ENCODE data around the gene KRTAP10-2. TPM values are rescaled to one million over a fixed set of nuclear protein-coding genes. Genes with fewer than 3 reads are reported as not detected.
A peak's percentile ranks its signal among the peaks of the same experiment; 100 is the strongest.
"Not testable (repeated sequence)": the region's sequence is repeated elsewhere in the genome, so short reads cannot be mapped to it uniquely, and the experiment has no call there.

KRTAP10-2 gene
- total and polyA plus RNA-seq, 3 experiments from 2014 or later, result not detected

DNA sequence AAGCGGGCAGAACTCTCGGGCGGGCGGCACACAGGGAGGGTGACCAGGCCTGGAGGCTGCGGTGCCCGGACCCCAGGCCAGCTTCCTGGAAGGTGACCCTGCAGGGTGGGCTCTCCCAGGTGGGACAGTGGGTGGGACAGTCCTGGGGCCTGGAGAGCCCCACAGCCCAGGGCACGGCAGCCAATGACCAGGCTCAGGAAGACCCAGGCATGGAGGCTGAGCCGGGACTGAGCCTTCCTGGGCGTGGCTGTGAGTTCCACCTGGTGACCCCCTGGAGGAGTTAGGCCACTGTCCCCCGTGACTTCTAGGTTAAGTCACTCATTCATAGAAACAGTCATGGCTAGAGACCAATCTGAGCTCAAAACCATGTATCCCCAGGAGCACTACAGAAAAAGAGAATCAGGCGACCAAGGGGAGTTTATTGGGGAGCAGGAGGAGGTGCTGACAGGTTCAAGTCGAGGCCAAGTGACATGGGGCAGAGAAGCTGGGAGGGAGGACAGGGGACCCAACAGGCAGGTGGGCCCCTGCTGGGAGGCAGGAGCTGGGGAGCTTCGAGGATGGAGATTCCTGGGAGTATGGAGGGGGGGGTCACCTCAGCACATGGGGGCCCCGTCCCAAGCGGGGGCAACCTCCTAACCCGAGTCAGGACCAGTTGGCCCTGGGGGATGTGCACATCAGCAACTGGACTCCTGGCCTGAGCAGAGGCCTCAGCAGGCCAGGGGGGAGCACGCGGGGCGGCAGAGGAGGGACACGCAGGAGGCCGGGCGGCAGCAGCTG, 27.9 kb upstream of the KRTAP10-2 start:
- no peak for DNase-seq
- Mint-ChIP-seq H3K27me3 (peaks cover 9 to 19% of the 10 kb centered on the region in 2 donors), H3K9me3 (peaks cover 19 to 46% (median 29%) of the 10 kb centered on the region in 5 donors), H3K36me3 (peaks cover 0 to 35% (median 3%) of the 10 kb centered on the region in 3 donors), H3K27ac (peak overlapping the region in 1 of 8 donors; percentile 91), H3K4me3 (no peak overlapping the region), H3K4me1 (peaks cover 5 to 20% (median 14%) of the 10 kb centered on the region in 3 donors)
- Histone ChIP-seq H3K4me3 (ENCODE audit: low read length) (no peak overlapping the region), H3K9me3 (ENCODE audit: low read length) (no peaks in the 10 kb centered on the region), H3K27me3 (ENCODE audit: insufficient read depth, low read length, poor library complexity, severe bottlenecking) (no peaks in the 10 kb centered on the region), H3K27ac (ENCODE audit: low read depth, low read length) (no peak overlapping the region), H3K4me1 (ENCODE audit: insufficient read depth, low read length) (peaks cover 3% of the 10 kb centered on the region), H3K36me3 (ENCODE audit: insufficient read depth, low read length) (no peaks in the 10 kb centered on the region)
- ChIA-PET POLR2A (no interaction called here), CTCF (no interaction called here)

DNA sequence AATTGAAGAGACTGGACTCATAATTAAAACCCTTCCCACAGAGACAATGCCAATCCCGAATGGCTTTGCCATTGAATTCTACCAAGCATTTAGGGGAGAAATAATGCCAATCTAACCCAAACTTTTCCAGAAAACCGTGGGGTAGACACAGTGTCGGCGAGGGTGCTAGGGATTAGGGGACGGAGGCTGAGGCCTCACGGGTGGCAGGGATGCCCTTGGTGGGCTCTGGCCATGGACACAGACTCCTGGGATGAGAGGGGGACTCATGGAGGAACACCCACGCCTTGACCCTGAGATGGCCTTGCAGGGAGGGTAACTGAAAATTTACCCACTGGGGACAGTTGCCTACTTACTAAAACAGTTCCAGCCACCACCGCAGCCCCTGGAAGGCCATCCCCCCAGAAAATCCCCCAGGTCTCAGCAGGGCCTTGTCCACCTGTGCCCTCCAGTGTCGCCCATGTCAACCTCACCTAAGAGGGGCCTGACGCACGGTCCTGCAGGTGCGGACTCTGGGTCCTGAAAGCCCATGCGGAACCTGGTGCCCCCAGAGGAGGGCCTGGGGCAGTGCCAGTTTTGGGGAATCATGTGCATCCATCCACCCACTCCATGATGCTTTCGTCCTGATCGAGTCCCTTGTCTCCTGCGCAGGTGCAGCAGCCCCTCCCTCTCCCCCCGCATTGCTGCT, 27.2 kb upstream of the KRTAP10-2 start:
- Histone ChIP-seq H3K4me3 (ENCODE audit: low read length) (no peak overlapping the region), H3K27ac (ENCODE audit: low read depth, low read length) (no peak overlapping the region), H3K4me1 (ENCODE audit: insufficient read depth, low read length) (no peaks in the 10 kb centered on the region), H3K27me3 (ENCODE audit: insufficient read depth, low read length, poor library complexity, severe bottlenecking) (no peaks in the 10 kb centered on the region), H3K36me3 (ENCODE audit: insufficient read depth, low read length) (no peaks in the 10 kb centered on the region), H3K9me3 (ENCODE audit: low read length) (no peaks in the 10 kb centered on the region)
- POLR2A ChIA-PET, result no interaction called here
- peaks cover 19 to 46% (median 29%) of the 10 kb centered on the region in 5 donors for H3K9me3 Mint-ChIP-seq
- H3K27me3 Mint-ChIP-seq, result peaks cover 4 to 19% of the 10 kb centered on the region in 2 donors
- CTCF ChIA-PET, result no interaction called here
- H3K4me1 Mint-ChIP-seq, result peaks cover 5 to 13% (median 7%) of the 10 kb centered on the region in 3 donors
- H3K36me3 Mint-ChIP-seq, result peaks cover 0 to 34% (median 3%) of the 10 kb centered on the region in 3 donors
- DNase-seq, result no peak
- no peak overlapping the region for H3K4me3 Mint-ChIP-seq
- H3K27ac Mint-ChIP-seq, result no peak overlapping the region

DNA sequence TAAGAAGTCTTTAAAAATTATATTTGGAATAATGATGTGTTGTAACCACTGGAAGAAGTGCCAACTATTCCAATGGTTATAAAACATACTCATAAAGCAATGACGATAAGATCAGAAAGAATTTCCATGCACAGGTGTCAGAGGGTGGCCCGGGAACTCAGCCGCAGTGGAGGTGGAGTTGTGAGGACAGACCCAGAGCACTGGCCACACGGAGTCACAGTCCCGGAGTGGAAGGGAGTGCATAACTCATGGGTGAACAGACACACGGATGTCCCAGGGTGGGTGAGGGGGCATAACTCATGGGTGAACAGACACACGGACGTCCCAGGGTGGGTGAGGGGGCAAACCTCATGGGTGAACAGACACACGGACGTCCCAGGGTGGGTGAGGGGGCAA, 24.7 kb upstream of the KRTAP10-2 start:
- Mint-ChIP-seq H3K9me3 (peaks cover 12 to 31% (median 23%) of the 10 kb centered on the region in 5 donors), H3K27me3 (peaks cover 3 to 19% of the 10 kb centered on the region in 2 donors), H3K36me3 (peaks cover 0 to 17% (median 1%) of the 10 kb centered on the region in 3 donors), H3K4me3 (no peak overlapping the region), H3K27ac (no peak overlapping the region), H3K4me1 (peaks cover 0 to 13% (median 4%) of the 10 kb centered on the region in 3 donors)
- Histone ChIP-seq H3K4me1 (ENCODE audit: insufficient read depth, low read length) (no peaks in the 10 kb centered on the region), H3K27ac (ENCODE audit: low read depth, low read length) (no peak overlapping the region), H3K9me3 (ENCODE audit: low read length) (no peaks in the 10 kb centered on the region), H3K4me3 (ENCODE audit: low read length) (no peak overlapping the region), H3K27me3 (ENCODE audit: insufficient read depth, low read length, poor library complexity, severe bottlenecking) (no peaks in the 10 kb centered on the region), H3K36me3 (ENCODE audit: insufficient read depth, low read length) (no peaks in the 10 kb centered on the region)
- no peak for DNase-seq
- ChIA-PET CTCF (no interaction called here), POLR2A (no interaction called here)

DNA sequence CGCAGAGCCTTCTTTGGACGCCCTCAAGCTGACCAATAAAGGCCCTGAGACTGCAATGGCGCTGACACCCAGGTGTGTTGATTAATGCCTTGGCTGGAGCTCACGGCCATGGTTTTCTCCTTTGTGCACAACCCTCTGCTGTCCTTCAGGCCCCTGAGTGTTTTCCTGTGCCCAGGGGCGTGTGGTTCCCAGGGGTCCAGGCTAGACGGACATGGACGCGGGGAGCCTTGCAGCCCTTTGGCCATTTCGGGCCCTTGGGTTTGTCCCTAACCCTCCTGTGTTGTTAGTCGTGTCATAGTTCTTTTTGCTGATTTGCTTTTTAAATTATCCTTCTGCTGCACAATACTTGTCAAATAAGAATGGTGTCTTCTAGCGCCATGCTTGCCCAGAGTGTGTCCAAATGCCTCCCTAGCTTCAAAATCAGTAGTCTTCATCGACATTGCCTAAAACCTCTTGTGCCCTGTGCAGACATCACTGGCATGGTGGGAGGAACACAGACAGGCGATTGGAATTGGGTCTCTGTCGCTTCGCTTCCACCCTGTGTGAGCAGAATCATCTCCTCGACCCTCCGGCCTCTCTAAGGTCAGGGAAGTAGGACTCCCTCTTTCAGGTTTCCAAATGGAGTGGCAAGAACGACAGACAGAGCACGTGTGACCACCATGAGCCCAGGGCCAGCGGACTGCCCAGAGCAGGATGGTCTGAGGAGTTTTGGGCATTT, 24.2 kb upstream of the KRTAP10-2 start:
- Histone ChIP-seq H3K36me3 (ENCODE audit: insufficient read depth, low read length) (no peaks in the 10 kb centered on the region), H3K27ac (ENCODE audit: low read depth, low read length) (no peak overlapping the region), H3K27me3 (ENCODE audit: insufficient read depth, low read length, poor library complexity, severe bottlenecking) (no peaks in the 10 kb centered on the region), H3K9me3 (ENCODE audit: low read length) (no peaks in the 10 kb centered on the region), H3K4me1 (ENCODE audit: insufficient read depth, low read length) (no peaks in the 10 kb centered on the region), H3K4me3 (ENCODE audit: low read length) (no peak overlapping the region)
- Mint-ChIP-seq H3K36me3 (peaks cover 0 to 17% (median 1%) of the 10 kb centered on the region in 3 donors), H3K9me3 (peaks cover 10 to 27% (median 21%) of the 10 kb centered on the region in 5 donors), H3K4me1 (peaks cover 0 to 13% (median 4%) of the 10 kb centered on the region in 3 donors), H3K4me3 (no peak overlapping the region), H3K27ac (no peak overlapping the region), H3K27me3 (peaks cover 3 to 19% of the 10 kb centered on the region in 2 donors)
- CTCF ChIA-PET, result no interaction called here
- POLR2A ChIA-PET, result no interaction called here
- no peak for DNase-seq

DNA sequence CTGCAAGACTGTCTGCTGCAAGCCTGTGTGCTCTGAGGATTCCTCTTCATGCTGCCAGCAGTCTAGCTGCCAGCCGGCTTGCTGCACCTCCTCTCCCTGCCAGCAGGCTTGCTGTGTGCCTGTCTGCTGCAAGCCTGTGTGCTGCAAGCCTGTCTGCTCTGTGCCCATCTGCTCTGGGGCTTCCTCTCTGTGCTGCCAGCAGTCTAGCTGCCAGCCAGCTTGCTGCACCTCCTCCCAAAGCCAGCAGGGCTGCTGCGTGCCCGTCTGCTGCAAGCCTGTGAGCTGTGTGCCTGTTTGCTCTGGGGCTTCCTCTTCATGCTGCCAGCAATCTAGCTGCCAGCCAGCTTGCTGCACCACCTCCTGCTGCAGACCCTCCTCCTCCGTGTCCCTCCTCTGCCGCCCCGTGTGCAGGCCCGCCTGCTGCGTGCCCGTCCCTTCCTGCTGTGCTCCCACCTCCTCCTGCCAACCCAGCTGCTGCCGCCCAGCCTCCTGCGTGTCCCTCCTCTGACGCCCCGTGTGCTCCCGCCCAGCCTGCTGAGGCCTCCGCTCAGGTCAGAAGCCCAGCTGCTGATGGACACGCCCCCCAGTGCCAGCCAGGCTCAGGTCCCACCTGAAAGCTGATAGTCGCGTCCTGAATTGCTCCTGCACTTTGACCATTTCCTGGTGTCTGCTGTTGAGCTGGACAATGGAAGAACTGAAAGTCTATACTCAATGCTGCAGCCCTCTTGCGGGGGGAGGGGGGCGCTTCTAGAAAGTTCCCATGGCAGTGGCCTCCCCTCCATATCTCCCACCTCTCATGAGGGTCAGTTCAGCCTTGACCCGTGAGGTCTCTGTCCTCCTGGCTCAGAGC, 23.4 kb upstream of the KRTAP10-2 start:
- no peaks in the 10 kb centered on the region for H3K4me1 ChIP-seq (ENCODE audit: insufficient read depth, low read length)
- ChIA-PET CTCF (no interaction called here), POLR2A (no interaction called here)
- Mint-ChIP-seq H3K9me3 (peaks cover 6 to 23% (median 17%) of the 10 kb centered on the region in 5 donors), H3K27ac (peak overlapping the region in 1 of 8 donors; percentile 34), H3K27me3 (peaks cover 4 to 20% of the 10 kb centered on the region in 2 donors), H3K36me3 (peaks cover 0 to 17% (median 0%) of the 10 kb centered on the region in 3 donors), H3K4me3 (peak overlapping the region in 2 of 7 donors; percentile 32 to 66), H3K4me1 (peaks cover 0 to 13% (median 4%) of the 10 kb centered on the region in 3 donors)
- DNase-seq, result no peak
- no peak overlapping the region for H3K4me3 ChIP-seq (ENCODE audit: low read length)
- H3K27ac ChIP-seq (ENCODE audit: low read depth, low read length), result no peak overlapping the region
- no peaks in the 10 kb centered on the region for H3K27me3 ChIP-seq (ENCODE audit: insufficient read depth, low read length, poor library complexity, severe bottlenecking)
- H3K9me3 ChIP-seq (ENCODE audit: low read length), result no peaks in the 10 kb centered on the region
- H3K36me3 ChIP-seq (ENCODE audit: insufficient read depth, low read length), result no peaks in the 10 kb centered on the region

DNA sequence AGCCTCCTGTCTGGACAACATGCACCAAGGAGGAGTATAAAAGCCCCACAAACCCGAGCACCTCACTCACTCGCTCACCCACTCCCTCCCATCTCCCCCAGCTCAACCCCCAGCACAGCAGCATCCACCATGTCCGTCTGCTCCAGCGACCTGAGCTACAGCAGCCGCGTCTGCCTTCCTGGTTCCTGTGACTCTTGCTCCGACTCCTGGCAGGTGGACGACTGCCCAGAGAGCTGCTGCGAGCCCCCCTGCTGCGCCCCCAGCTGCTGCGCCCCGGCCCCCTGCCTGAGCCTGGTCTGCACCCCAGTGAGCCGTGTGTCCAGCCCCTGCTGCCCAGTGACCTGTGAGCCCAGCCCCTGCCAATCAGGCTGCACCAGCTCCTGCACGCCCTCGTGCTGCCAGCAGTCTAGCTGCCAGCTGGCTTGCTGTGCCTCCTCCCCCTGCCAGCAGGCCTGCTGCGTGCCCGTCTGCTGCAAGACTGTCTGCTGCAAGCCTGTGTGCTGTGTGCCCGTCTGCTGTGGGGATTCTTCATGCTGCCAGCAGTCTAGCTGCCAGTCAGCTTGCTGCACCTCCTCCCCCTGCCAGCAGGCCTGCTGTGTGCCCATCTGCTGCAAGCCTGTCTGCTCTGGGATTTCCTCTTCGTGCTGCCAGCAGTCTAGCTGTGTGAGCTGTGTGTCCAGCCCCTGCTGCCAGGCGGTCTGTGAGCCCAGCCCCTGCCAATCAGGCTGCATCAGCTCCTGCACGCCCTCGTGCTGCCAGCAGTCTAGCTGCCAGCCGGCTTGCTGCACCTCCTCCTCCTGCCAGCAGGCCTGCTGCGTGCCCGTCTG, 22.5 kb upstream of the KRTAP10-2 start, which contains the start of gene KRTAP10-4:
Gene KRTAP10-4 (plus strand): TSS at position 100 of the 827 bp plus-strand sequence. CDS start 30 bp downstream, at position 130.
- Mint-ChIP-seq H3K4me1 (peaks cover 0 to 13% (median 4%) of the 10 kb centered on the region in 3 donors), H3K9me3 (peaks cover 6 to 23% (median 15%) of the 10 kb centered on the region in 5 donors), H3K27ac (peak within 1 kb of the TSS in 4 of 8 donors; percentile 11 to 94 (median 44)), H3K4me3 (peak within 1 kb of the TSS in 1 of 7 donors; percentile 67), H3K36me3 (peaks cover 0 to 17% (median 0%) of the 10 kb centered on the region in 3 donors), H3K27me3 (peaks cover 10 to 21% of the 10 kb centered on the region in 2 donors)
- DNase-seq; H3K27me3 ChIP-seq (ENCODE audit: insufficient read depth, low read length, poor library complexity, severe bottlenecking); H3K9me3 ChIP-seq (ENCODE audit: low read length); POLR2A ChIA-PET; H3K4me3 ChIP-seq (ENCODE audit: low read length); H3K27ac ChIP-seq (ENCODE audit: low read depth, low read length); H3K36me3 ChIP-seq (ENCODE audit: insufficient read depth, low read length); CTCF ChIA-PET; H3K4me1 ChIP-seq (ENCODE audit: insufficient read depth, low read length): not testable (repeated sequence)
